ENCODE measurements around the gene LRP1B.

Gene LRP1B

GRCh38 chr2:141041281-141041680 is 1089.5 kb downstream of the LRP1B start:
- no peak overlapping the region for H3K4me3 ChIP-seq (ENCODE audit: low read length)
- TF ChIP-seq CTCF (conservative IDR thresholded peaks at IDR 0.05; ENCODE audit: low read depth, low read length), result no peak
- DNase-seq (ENCODE audit: low read depth), result no peak

- DNase-seq (ENCODE audit: low read depth), result no peak
- no peak overlapping the region for H3K4me3 ChIP-seq (ENCODE audit: low read length)
- TF ChIP-seq CTCF (conservative IDR thresholded peaks at IDR 0.05; ENCODE audit: low read depth, low read length), result no peak
Observed at GRCh38 chr2:141038341-141038740, 1092.5 kb downstream of the LRP1B start.

GRCh38 chr2:141037361-141037760 is 1093.5 kb downstream of the LRP1B start:
- DNase-seq (ENCODE audit: low read depth), result no peak
- no peak overlapping the region for H3K4me3 ChIP-seq (ENCODE audit: low read length)
- no peak for TF ChIP-seq CTCF (conservative IDR thresholded peaks at IDR 0.05; ENCODE audit: low read depth, low read length)

GRCh38 chr2:141035846-141036420 is 1094.9 kb downstream of the LRP1B start:
- H3K4me3 ChIP-seq (ENCODE audit: low read length), result no peak overlapping the region

GRCh38 chr2:141029428-141030078 is 1101.3 kb downstream of the LRP1B start:
- DNase-seq (ENCODE audit: low read depth), result no peak
- TF ChIP-seq CTCF (conservative IDR thresholded peaks at IDR 0.05; ENCODE audit: low read depth, low read length), result no peak
- H3K4me3 ChIP-seq (ENCODE audit: low read length), result no peak overlapping the region

More at GRCh38 chr2:141035846-141036420, 1094.9 kb downstream of the LRP1B start:
- DNase-seq (ENCODE audit: low read depth), result no peak
- no peak for TF ChIP-seq CTCF (conservative IDR thresholded peaks at IDR 0.05; ENCODE audit: low read depth, low read length)

- no peak for TF ChIP-seq CTCF (conservative IDR thresholded peaks at IDR 0.05; ENCODE audit: low read depth, low read length)
- no peak for DNase-seq (ENCODE audit: low read depth)
- no peak overlapping the region for H3K4me3 ChIP-seq (ENCODE audit: low read length)
Observed at GRCh38 chr2:141027221-141027620, 1103.6 kb downstream of the LRP1B start.

- TF ChIP-seq CTCF (conservative IDR thresholded peaks at IDR 0.05; ENCODE audit: low read depth, low read length), result no peak
- no peak for DNase-seq (ENCODE audit: low read depth)
- no peak overlapping the region for H3K4me3 ChIP-seq (ENCODE audit: low read length)
Observed at GRCh38 chr2:141021611-141022010, 1109.2 kb downstream of the LRP1B start.
